Daoy (cell line): ENCODE data around the gene LCK. TPM values are rescaled to one million over a fixed set of nuclear protein-coding genes. Genes with fewer than 3 reads are reported as not detected.

Experiments
- DNase-seq: peaks from one replicate; pipeline ENCODE4 v3.0.0-alpha.2; 2015; ENCODE audit warnings: low read depth
- total RNA-seq: library from RNA; depleted of rRNA; stranded (reverse); fragments of >200 nt; shearing (Covaris generic); gene quantifications from 2 replicates; pipeline ENCODE4 v1.2.3, GENCODE V29; 2014; rRNA removed

The LCK gene
- total RNA-seq, 1 experiment from 2014 or later: 0.06 TPM

DNA sequence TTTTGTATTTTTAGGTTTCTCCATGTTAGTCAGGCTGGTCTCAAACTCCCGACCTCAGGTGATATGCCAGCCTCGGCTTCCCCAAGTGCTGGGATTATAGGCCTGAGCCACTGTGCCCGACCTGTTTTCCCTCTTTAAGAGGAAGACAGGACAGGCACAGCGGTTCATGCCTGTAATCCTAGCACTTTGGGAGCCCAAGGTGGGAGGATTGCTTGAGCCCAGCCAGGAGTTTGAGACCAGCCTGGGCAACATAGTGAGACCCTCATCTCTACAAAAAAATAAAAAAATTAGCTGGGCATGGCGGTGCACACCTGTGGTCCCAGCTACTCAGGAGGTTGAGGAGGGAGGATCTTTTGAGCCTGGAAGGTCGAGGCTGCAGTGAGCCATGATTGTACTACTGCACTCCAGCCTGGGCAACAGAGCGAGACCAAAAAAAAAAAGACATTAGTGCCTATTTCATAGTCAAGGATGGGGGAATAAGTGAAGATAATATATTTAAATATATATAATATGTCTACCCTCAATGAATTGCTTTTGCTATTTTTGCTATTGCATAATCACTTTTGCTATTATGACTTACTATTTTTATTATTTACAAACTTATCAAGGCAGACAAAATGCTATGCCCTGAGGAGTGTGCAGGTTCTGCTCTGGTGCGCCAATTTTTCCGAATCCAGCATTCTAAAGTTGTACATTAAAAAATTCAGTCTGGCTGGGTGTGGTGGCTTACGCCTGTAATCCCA, 67.2 kb downstream of the LCK start:
- no peak for DNase-seq

DNA sequence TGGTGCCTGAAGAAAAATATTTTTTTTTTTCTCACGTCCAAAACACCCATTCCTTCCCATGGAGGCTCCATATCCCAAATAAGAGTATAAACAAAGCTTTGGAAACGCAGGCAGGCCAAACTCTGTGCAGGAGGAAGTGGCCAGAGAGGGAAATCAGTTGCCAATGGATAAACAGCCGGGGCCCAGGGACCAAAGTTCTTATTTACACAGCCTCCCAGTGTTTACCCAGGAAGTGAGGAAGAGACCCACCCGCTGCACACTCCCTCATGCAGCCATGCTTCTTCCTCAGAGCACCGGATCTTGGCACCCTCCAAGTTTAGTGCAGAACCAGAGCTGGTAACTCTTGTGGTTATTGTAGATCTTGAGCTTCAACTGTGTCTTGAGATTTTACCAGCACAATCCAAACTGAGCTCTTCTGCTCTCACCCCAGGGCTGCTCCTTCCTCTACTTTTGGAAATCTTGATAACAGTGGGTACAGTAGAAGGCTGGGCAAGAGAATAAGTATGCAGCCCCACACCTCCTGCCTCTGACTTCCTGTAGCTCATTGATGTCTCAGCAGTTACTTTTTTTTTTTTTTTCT, 70.7 kb downstream of the LCK start:
- DNase-seq: peak; percentile 48

DNA sequence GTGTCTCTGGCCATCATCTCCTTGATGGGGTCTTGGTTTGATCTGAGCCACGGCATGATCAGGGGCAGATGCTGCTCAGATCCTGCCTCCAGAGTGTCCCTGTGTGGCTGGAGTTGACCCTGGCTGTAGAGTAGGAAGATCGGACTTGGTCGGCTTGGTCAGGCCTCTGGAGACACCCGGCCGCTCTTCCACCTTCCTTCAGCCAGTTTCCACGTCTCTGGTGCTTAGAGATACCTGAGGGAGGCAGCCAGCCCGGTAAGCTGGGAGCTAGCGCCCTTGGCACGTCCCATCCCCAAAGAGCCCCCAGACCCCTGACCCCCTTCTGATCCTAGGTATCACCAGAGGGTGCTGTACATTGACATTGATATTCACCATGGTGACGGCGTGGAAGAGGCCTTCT, 76.1 kb downstream of the LCK start:
- DNase-seq: no peak

DNA sequence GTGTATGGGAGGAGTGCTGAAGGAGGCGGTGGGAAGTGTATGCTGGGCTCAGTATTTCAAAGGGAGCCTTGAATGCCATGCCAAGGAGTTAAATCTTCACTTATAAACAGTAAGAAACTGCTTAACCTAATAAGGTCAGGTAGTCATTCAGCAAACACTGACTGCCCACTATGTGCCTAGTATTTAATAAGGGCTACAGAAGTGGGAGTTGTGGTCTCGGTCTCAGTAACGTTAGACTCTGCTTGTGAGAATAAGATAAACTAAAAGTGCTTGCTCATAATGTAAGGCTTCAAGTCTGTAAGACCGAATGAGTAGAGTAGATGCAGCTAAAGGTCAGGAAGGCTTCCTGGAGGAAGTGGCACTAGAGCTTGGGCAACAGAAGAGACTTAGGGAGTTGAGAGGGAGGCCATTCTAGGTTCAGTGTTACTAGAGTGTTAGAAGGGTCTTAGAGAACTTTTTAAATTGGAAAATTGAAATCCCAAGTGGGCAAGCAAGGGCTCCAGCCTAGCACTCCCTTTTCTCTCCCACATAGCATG, 78.9 kb downstream of the LCK start:
- DNase-seq: no peak

DNA sequence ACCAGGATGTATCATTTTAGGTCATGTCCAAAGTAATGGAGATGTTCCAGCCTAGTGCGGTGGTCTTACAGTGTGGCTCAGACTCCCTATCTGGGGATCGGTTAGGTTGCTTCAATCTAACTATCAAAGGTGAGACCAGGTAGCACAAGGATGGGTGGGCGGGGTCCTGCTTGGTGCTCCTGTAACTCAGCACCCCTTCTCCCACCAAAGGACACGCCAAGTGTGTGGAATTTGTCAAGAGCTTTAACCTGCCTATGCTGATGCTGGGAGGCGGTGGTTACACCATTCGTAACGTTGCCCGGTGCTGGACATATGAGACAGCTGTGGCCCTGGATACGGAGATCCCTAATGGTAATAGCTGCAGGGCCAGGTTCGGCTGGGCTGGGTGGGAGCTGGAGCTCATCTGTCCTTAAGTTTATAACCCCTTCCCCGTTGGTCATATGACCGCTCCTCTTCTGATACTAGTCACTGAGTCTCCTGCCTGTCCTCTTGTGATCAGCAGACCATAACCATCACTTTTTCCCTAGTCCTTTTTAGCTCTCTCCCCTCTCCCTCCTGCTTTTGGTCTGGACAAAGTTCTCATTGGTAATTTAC, 79.6 kb downstream of the LCK start:
- DNase-seq: no peak

DNA sequence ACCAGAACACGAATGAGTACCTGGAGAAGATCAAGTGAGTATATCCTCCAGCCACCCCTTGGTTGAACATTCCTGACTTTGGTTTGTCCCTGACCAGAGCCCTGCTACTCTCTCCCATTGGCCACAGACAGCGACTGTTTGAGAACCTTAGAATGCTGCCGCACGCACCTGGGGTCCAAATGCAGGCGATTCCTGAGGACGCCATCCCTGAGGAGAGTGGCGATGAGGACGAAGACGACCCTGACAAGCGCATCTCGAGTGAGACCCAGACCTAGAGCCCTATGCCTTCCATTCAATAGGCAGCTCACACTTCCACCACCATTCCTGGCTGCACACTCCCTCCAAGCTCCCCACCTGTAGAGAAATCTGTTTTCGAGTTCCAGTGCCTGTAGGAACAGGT, 80.5 kb downstream of the LCK start:
- DNase-seq: no peak

GRCh38 chr1:32332290-32333079, 81.4 kb downstream of the LCK start:
- no peak for DNase-seq

GRCh38 chr1:32333251-32333963, 82.3 kb downstream of the LCK start:
- DNase-seq: no peak

GRCh38 chr1:32334274-32334861, 83.3 kb downstream of the LCK start:
- no peak for DNase-seq

GRCh38 chr1:32334864-32335534, 83.9 kb downstream of the LCK start:
- DNase-seq: peak; percentile 60

GRCh38 chr1:32335535-32335789, 84.4 kb downstream of the LCK start:
- no peak for DNase-seq

Other genes starting within 250 kb of the LCK start
- 64.2 and 64.7 TPM in 2 replicates for gene KHDRBS1, start 237.4 kb upstream of the LCK start, total RNA-seq
- 4.3 and 4.5 TPM in 2 replicates for gene TMEM39B, start 178.3 kb upstream of the LCK start, total RNA-seq
- 44.2 and 45.8 TPM in 2 replicates for gene KPNA6, start 143.2 kb upstream of the LCK start, total RNA-seq
- 63.1 and 66.6 TPM in 2 replicates for gene TXLNA, start 71.6 kb upstream of the LCK start, total RNA-seq
- gene CCDC28B, start 50.7 kb upstream of the LCK start, total RNA-seq: 11.2 and 15.7 TPM in 2 replicates
- gene IQCC, start 45.6 kb upstream of the LCK start, total RNA-seq: 3.0 and 3.8 TPM in 2 replicates
- gene DCDC2B, start 42.2 kb upstream of the LCK start, total RNA-seq: not detected in 2 replicates
- 6.4 and 8.7 TPM in 2 replicates for gene TMEM234, start 28.9 kb upstream of the LCK start, total RNA-seq
- gene EIF3I, start 28.9 kb upstream of the LCK start, total RNA-seq: 682 and 715 TPM in 2 replicates
- not detected in 2 replicates for gene FAM167B, start 4.0 kb upstream of the LCK start, total RNA-seq
- 96.9 and 122 TPM in 2 replicates for gene HDAC1, start 40.8 kb downstream of the LCK start, total RNA-seq
- gene MARCKSL1, start 85.0 kb downstream of the LCK start, total RNA-seq: 132 and 151 TPM in 2 replicates
- 0.48 and 2.7 TPM in 2 replicates for gene FAM229A, start 111.2 kb downstream of the LCK start, total RNA-seq
- 1.9 TPM in 1 of 2 replicates, not detected in the other for gene TSSK3, start 111.3 kb downstream of the LCK start, total RNA-seq
- 69.0 and 75.7 TPM in 2 replicates for gene BSDC1, start 143.2 kb downstream of the LCK start, total RNA-seq
- gene ZBTB8B, start 213.8 kb downstream of the LCK start, total RNA-seq: 0.17 and 0.45 TPM in 2 replicates